ENCODE measurements around the gene ABCG1. TPM values are rescaled to one million over a fixed set of nuclear protein-coding genes. Genes with fewer than 3 reads are reported as not detected.

Gene ABCG1
- total and polyA plus RNA-seq, 2 of the 4 experiments (the other 2 are of a cell fraction): 0.19 to 0.36 TPM

DNA sequence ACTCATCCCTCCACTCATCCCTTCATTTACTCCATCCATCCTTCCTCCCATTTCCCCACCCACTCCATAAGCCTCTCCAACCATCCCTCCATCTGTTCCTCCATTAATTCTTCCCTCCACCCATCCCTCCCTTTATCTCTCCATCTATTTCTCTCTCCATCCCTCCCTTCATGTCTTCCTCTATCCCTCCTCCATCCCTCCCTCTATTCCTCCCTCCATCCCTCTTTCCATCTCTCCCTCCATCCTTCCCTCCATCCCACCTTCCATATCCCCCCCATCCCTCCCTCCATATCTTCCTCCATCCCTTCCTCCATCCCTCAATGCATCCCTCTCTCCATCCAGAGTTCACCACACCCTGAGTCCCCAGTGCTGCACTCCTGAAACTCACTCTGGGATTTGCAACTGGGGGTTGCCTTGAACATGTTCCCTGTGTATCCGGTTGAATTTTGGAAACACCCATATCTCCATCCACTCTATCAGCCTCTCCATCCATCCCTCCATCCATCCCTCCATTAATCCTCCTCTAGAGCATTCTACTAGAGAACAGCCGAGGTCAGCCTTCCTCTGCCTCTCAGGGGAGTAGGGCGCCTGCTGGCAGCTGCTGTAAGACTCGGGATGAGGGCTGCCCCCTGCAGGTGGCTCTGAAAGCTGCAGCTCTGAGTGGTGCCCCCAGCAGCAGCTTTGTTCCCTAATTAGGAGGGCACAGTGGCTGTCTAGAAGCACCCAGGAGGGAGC is 39.4 kb downstream of the ABCG1 start:
- H3K9ac ChIP-seq (ENCODE audit: low read depth, low read length): no peak overlapping the region
- no peaks in the 10 kb centered on the region for H3K79me1 ChIP-seq (ENCODE audit: low read depth in 1 of 2, low read length in 2 of 2)
- H2AK9ac ChIP-seq (replicated peaks; ENCODE audit: low read depth, low read length, poor library complexity): peak overlapping the region; percentile 22
- H3K23ac ChIP-seq (ENCODE audit: low read depth, low read length): no peak overlapping the region
- no peak overlapping the region for H2BK15ac ChIP-seq (ENCODE audit: low read depth, low read length)
- ChIA-PET POLR2A (ENCODE audit: unreplicated experiment) (no interaction called here), CTCF (interaction anchor here (0.6 to 2.0 kb wide), 7 partner anchors 9 to 113 kb away, joined by 3 to 16 read pairs (median 3); no protein-coding TSS in a partner anchor)
- H3K4me2 ChIP-seq (ENCODE audit: low read depth, low read length): no peak overlapping the region
- H2BK5ac ChIP-seq (ENCODE audit: low read depth, low read length, poor library complexity, severe bottlenecking): no peak overlapping the region
- intact Hi-C loops (cut with micrococcal nuclease): loop anchor here (1.0 to 5.0 kb wide), 2 partner anchors 96 to 113 kb away; no protein-coding TSS in a partner anchor
- DNase-seq (peak; percentile 32), ATAC-seq (ENCODE audit: low read depth) (peak; percentile 66)
- no peak overlapping the region for H2AFZ ChIP-seq (replicated peaks; ENCODE audit: low read length, poor library complexity)
- H4K91ac ChIP-seq (ENCODE audit: insufficient read depth, low read depth, low read length): no peak overlapping the region
- H3K18ac ChIP-seq (ENCODE audit: low read depth, low read length): no peak overlapping the region
- H4K5ac ChIP-seq (ENCODE audit: low read depth, low read length): no peak overlapping the region
- H2AK5ac ChIP-seq (ENCODE audit: low read depth, low read length): no peak overlapping the region
- 16% methylated on average over 3 of the region's 4 CpGs; no CpG with 5 or more reads in 1 of the 2 experiments for WGBS, 2 experiments (ENCODE audit: extremely low coverage in 2 of 2, insufficient read length in 1 of 2)
- no peak overlapping the region for H3K27ac ChIP-seq (ENCODE audit: insufficient read depth, low read length)
- H4K20me1 ChIP-seq (ENCODE audit: insufficient read depth, low read length): peaks cover 5% of the 10 kb centered on the region; the same call in 1 of the 2 replicates
- BruUV-seq (replicated peaks): no TSS peak
- dilution Hi-C loops (cut with HindIII; ENCODE audit: low sequenced_read_pairs, unreplicated experiment): no loop called here
- H3K9me1 ChIP-seq (ENCODE audit: insufficient read depth, low read length): peaks cover 11% of the 10 kb centered on the region; the same call in 1 of the 2 replicates
- in situ Hi-C loops (cut with MboI; ENCODE audit: low sequenced_read_pairs): no loop called here
- H4K8ac ChIP-seq (ENCODE audit: low read depth in 2 of 2, low read length in 2 of 2): no peak overlapping the region
- no peak overlapping the region for H3K56ac ChIP-seq (ENCODE audit: extremely low read depth, insufficient read depth, low read length)
- H2BK120ac ChIP-seq (ENCODE audit: low read depth, low read length): no peak overlapping the region
- no peak overlapping the region for H3K4ac ChIP-seq (ENCODE audit: low read depth, low read length)
- no peak overlapping the region for H3K4me3 ChIP-seq (ENCODE audit: insufficient read depth, low read depth, low read length)
- peaks cover 20% of the 10 kb centered on the region; the same call in 1 of the 2 replicates for H3K27me3 ChIP-seq (ENCODE audit: control insufficient read depth, insufficient read depth, low read length)
- H3K14ac ChIP-seq (replicated peaks; ENCODE audit: low read depth, low read length): no peak overlapping the region
- H3K4me1 ChIP-seq (ENCODE audit: control insufficient read depth, insufficient read depth, low read length): peaks cover 21% of the 10 kb centered on the region; the same call in 1 of the 2 replicates
- H3K36me3 ChIP-seq (ENCODE audit: control insufficient read depth, insufficient read depth, low read length): no peaks in the 10 kb centered on the region
- H3K9me3 ChIP-seq (ENCODE audit: control insufficient read depth, insufficient read depth, low read length): no peaks in the 10 kb centered on the region
- H2BK20ac ChIP-seq (ENCODE audit: low read depth, low read length): no peak overlapping the region
- TF ChIP-seq CHD1 (IDR thresholded peaks at IDR 0.05; ENCODE audit: low read depth, low read length) (no peak), MXI1 (IDR thresholded peaks at IDR 0.05; ENCODE audit: borderline replicate concordance, low read depth, low read length) (no peak), BHLHE40 (IDR thresholded peaks at IDR 0.05; ENCODE audit: low read depth, low read length) (no peak), POLR2A (IDR thresholded peaks at IDR 0.05; ENCODE audit: low read depth, low read length) (no peak), MAFK (IDR thresholded peaks at IDR 0.05; ENCODE audit: low read depth, low read length) (no peak), NFE2L2 (IDR thresholded peaks at IDR 0.05; ENCODE audit: low read depth, low read length) (no peak), CEBPB (IDR thresholded peaks at IDR 0.05; ENCODE audit: low read depth, low read length) (no peak), MAZ (IDR thresholded peaks at IDR 0.05; ENCODE audit: borderline replicate concordance, low read depth, low read length) (no peak), RFX5 (IDR thresholded peaks at IDR 0.05; ENCODE audit: low read depth, low read length) (no peak), RCOR1 (IDR thresholded peaks at IDR 0.05; ENCODE audit: insufficient replicate concordance, low read length) (no peak), SMC3 (IDR thresholded peaks at IDR 0.05; ENCODE audit: low read depth, low read length) (peak; percentile 62), RAD21 (IDR thresholded peaks at IDR 0.05; ENCODE audit: low read length) (peak; percentile 58)
- TF ChIP-seq, protein P1, sequence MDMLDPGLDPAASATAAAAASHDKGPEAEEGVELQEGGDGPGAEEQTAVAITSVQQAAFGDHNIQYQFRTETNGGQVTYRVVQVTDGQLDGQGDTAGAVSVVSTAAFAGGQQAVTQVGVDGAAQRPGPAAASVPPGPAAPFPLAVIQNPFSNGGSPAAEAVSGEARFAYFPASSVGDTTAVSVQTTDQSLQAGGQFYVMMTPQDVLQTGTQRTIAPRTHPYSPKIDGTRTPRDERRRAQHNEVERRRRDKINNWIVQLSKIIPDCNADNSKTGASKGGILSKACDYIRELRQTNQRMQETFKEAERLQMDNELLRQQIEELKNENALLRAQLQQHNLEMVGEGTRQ (IDR thresholded peaks at IDR 0.05; ENCODE audit: low read depth, low read length): no peak
- TF ChIP-seq, protein P2, sequence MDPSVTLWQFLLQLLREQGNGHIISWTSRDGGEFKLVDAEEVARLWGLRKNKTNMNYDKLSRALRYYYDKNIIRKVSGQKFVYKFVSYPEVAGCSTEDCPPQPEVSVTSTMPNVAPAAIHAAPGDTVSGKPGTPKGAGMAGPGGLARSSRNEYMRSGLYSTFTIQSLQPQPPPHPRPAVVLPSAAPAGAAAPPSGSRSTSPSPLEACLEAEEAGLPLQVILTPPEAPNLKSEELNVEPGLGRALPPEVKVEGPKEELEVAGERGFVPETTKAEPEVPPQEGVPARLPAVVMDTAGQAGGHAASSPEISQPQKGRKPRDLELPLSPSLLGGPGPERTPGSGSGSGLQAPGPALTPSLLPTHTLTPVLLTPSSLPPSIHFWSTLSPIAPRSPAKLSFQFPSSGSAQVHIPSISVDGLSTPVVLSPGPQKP (IDR thresholded peaks at IDR 0.05; ENCODE audit: borderline replicate concordance, low read depth, low read length): no peak
- TF ChIP-seq, protein P3, sequence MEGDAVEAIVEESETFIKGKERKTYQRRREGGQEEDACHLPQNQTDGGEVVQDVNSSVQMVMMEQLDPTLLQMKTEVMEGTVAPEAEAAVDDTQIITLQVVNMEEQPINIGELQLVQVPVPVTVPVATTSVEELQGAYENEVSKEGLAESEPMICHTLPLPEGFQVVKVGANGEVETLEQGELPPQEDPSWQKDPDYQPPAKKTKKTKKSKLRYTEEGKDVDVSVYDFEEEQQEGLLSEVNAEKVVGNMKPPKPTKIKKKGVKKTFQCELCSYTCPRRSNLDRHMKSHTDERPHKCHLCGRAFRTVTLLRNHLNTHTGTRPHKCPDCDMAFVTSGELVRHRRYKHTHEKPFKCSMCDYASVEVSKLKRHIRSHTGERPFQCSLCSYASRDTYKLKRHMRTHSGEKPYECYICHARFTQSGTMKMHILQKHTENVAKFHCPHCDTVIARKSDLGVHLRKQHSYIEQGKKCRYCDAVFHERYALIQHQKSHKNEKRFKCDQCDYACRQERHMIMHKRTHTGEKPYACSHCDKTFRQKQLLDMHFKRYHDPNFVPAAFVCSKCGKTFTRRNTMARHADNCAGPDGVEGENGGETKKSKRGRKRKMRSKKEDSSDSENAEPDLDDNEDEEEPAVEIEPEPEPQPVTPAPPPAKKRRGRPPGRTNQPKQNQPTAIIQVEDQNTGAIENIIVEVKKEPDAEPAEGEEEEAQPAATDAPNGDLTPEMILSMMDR (conservative IDR thresholded peaks at IDR 0.05; ENCODE audit: low read depth, low read length): peak; percentile 59
